HG02642 (cell line): ENCODE data around the gene MRTFB.
"Not testable (repeated sequence)": the region's sequence is repeated elsewhere in the genome, so short reads cannot be mapped to it uniquely, and the experiment has no call there.

Experiments
- ATAC-seq: cut with Tn5 transposase; IDR thresholded peaks from one replicate; pipeline ENCODE4 v1.9.1; 2021; ENCODE audit warnings: mild to moderate bottlenecking; ENCODE audit not compliant: unreplicated experiment, poor library complexity

The MRTFB gene

DNA sequence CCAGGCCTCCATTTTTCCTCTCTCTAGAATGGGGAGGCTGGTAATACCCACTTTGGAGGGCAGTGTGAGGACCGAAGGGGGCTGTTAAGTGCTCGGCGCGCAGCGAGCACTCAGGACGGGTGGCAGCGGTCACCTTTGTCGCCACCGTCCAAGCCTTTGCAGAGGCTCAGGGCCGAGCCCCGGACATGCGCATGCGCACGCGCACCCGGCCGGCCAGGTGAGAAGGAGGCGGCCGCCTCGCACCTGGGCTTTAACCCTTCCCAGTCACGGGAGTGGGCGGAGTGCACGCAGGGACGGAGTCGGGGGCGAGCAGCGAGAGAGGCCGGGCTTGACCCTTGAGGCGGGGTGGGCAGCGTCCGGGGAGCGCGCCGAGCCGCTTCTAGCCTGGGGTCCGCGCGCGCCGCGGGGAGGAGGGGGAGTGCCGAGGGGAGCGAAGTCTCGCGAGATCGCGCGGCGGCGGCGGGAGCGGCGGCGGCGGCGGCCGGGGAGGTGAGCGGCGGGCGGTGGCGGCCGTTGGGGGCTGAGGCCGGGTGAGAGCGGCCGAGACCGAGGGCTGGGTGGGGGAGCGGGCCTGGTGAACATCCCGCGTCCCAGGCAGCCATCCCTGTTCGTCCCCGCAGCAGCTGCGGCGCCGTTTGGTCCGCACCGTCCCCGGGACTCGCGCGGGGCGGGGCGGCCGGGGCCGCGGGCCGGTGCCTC, at the start of gene MRTFB:
MRTFB (plus strand) TSS at position 443 of the 699 bp plus-strand sequence. CDS start 69,288 bp downstream, outside the sequence.
- peak; percentile 81 for ATAC-seq

- not testable (repeated sequence) for ATAC-seq
Measured at GRCh38 chr16:14023526-14023925, 47.6 kb upstream of the MRTFB start.

- ATAC-seq, result no peak
Measured at GRCh38 chr16:14024283-14024682, 46.8 kb upstream of the MRTFB start.

DNA sequence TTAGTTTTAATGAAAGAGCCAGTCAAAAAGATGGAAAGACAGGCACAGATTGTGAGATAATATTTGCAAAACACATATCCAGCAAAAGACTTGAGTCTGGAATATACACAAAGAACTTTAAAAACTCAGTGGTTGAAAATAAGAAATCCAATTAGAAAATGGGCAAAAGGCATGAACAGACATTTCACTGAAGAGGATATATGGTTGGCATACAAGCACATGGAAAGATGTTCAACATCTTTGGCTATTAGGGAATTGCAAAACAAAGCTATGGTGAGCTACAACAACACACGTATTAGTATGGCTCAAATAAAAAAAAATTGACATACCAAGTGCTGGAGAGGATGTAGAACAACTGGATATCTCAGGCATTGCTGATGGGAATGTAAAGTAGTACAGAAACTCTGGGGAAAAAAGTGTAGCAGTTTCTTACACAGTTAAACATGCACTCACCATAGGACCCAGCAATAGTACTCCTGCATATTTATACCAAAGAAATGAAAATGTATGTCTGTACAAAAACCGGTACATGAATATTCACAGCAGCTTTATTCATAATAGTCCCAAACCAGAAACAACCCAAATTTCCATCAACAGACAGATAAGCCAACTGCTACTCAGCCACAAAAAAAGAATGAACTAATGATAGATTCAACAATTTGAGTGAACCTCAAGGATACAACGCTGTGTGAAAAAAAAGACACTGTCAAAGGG, 44.4 kb upstream of the MRTFB start:
- no peak for ATAC-seq

DNA sequence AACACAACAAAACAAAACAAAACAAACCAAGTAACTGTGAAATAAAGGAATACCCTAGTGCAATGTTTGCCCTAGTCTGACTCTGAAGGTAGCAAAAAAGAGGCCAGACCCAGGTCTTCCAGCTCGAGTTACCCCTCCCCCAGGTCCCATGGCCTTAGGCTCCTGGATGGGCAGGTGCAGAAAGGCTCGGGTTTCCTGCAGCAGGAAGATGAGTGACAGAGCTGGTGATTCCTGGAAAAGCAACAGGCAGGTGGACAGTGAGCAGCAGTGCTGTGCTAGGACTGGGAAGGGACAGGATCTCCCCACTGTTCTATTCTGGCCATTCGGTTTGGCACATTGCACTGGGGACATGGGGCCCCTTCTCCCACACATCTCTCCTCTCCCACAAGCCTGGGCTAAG, 42.9 kb upstream of the MRTFB start:
- ATAC-seq, result no peak

DNA sequence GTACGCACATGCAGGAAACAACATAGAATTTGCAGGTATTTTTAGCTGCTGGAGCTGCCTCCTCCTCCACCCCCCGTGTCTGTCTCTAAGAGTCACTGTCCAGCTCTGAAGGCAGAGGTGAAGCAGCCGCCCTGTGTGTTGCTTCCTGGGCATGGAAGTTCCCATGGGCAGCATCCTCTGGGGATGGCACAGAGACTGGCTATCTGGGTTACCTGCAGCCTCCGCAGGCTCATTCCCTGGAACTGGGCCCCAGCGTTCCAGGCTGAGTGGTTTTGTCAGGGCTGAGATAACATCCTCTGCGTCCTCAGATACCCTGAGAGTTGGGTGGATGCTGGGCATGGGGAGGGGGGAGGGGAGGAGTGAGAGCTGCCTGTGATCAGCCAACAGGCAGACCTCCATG, 41.5 kb upstream of the MRTFB start:
- no peak for ATAC-seq

- no peak for ATAC-seq
Measured at GRCh38 chr16:14035092-14035491, 36.0 kb upstream of the MRTFB start.

- no peak for ATAC-seq
Measured at GRCh38 chr16:14036889-14037288, 34.2 kb upstream of the MRTFB start.

GRCh38 chr16:14037960-14038359, 33.2 kb upstream of the MRTFB start:
- ATAC-seq, result no peak

- ATAC-seq, result no peak
Measured at GRCh38 chr16:14041164-14041563, 30.0 kb upstream of the MRTFB start.

GRCh38 chr16:14042706-14043105, 28.4 kb upstream of the MRTFB start:
- ATAC-seq, result no peak

DNA sequence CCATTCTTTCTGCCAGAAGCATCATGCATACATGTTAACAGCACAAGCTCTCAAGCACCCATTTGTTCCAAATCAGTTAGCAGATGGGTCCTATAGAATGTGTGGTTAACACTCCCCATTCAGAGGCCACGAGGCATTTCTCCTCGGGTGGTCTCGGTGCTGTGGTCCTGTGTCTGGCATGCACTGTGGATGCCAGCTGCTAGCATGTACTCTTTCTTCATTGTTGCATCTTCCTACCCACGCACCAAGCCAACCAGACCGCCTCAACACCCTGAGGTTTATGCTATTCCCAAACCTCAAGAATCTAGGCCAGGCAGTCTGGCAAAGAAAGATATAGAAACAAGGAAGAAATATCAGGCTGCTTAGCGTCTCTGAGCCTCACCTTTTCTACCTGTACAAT, 27.8 kb upstream of the MRTFB start:
- no peak for ATAC-seq

DNA sequence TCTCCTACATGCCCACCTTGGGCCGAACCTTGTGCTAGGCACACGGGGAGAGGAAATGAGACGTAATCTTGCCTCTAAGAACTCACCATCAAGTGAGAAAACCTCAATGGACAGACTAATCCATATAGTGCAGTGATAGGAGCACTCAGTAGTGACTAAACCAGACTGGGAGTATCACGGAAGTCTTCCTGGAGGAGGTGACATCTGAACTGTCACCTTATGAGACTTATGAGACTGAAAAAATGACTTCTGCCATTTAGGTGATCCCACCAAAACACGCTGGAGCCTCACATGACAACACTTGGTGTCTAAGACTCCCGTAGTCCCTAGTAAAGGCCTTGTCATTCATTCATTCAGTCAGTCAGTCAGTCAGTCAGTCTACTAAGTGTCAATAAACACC, 27.3 kb upstream of the MRTFB start:
- no peak for ATAC-seq

DNA sequence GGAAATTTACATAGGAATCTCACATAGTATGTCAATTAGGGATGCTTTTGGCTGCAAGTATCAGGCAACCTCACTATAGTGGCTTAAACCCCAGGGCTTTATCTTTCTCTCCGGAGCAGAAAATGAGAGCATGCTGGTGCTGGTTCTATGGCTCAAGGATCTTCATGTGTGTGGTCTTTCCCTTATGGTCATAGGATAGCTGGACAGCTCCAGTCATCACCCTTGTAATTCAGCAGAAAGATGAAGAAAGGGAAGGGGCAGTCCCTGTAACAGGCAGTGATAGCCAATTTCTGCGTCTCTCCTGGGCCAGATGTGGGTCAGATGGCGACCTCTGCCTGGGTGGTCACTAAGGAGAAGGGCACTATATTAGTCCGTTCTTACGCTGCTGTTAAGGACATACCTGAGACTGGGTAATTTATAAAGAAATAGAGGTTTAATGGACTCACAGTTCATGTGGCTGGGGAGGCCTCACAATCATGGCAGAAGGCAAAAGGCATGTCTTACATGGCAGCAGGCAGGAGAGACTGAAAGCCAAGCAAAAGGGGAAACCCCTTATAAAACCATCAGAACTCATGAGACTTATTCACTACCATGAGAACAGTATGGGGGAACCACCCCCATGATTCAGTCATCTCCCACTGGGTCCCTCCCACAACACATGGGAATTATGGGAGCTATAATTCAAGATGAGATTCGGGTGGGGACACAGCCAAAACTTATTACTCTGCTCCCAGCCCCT, 23.8 kb upstream of the MRTFB start:
- ATAC-seq, result not testable (repeated sequence)

- ATAC-seq, result no peak
Measured at GRCh38 chr16:14050291-14051027, 20.7 kb upstream of the MRTFB start.

DNA sequence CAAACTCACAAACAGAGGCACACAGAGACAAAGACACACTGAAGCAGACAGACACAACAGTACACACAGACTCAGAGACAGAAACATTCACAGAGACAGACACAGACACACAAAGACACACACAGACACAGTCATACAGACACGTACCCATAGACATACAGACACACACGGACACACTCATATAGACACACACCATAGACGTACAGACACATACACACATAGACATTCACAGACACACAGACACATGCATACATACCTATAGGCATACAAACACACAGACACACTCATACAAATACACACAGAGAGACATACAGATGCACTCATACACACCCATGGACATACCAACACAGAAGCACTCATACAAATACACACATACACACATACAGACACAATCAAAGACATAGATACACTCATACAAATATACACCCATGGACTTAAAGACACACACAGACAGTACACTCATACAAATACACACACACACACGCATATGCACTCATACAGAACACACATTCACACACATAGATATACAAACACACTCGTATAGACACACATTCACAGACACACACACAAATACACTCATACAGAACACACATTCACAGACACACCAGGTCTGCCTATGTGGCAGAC, 19.9 kb upstream of the MRTFB start:
- ATAC-seq, result no peak

- no peak for ATAC-seq
Measured at GRCh38 chr16:14056970-14057369, 14.1 kb upstream of the MRTFB start.

- no peak for ATAC-seq
Measured at GRCh38 chr16:14057878-14058382, 13.2 kb upstream of the MRTFB start.

DNA sequence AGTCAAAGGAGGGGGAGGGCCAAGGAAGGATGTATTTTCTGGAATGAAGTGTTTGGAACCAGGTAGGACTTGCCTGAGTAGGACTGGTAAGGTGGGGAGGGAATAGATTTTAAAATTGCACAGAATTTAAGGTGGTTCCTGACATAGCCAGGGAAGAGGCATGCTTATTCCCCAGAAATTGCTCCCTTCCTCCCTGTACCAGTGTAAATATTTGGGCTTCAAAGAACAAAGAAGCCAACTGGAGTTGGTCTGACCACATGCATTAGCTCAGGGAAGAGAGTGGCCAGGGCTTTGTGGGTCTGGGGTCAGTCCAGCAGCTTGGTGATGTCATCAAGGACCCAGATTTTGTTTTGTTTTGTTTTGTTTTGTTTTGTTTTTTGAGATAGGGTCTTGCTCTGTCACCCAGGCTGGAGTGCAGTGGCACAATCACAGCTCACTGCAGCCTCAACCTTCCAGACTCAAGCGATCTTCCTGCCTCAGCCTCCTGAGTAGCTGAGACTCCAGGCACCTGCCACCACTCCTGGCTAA, 9.3 kb upstream of the MRTFB start:
- ATAC-seq, result no peak

DNA sequence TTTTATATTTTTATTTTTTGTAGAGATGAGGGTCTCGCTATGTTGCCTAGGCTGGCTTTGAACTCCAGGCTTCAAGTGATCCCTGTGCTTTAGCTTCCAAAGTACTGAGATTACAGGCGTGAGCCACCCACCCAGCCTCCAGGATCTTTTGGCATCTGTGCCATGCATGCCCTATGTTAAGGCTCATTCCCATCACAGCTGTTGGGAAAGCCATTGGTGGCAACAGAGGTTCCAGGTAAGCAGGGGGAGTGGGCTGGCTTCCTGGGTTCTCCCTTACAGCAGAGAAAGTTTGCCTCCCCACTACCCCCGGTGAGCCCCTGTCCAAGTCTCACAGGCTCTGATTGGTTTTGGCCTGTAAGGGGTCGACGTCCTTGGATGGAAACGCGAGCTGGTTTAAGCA, 8.9 kb upstream of the MRTFB start:
- ATAC-seq, result no peak
